ENCODE measurements around the gene ITPR3.

Gene ITPR3

DNA sequence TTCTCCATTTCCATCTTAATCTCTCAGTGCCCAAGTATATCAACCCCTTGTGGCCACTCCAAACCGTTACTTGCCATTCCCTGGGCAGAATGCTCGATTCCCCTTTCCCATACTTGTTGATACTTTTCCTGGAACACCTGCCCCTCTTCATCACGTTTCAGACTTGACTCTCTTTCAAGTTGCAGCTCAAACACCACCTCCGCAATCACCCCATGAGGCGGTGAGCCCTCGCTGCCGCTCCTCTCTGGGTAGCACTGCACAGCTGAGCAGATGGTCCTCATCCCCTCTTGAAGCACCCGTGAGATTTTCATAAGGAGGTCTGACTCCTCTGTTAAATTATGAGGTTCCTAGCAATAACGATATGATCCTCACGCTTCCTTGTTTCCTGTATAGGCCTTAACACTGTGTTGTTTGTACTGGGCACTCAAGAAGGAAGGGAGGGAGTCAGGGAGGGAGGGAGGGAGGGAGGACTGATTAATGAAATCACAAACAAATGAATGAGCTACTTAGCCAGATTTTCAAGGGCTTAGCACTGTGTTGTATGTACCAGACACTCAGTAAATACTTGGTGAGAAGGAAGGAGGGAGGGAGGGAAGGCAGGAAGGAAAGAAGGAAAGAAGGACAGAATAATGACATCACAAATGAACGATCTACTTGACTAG lies 98.3 kb downstream of the ITPR3 start:
- no peak for DNase-seq (ENCODE audit: low spot score)

DNA sequence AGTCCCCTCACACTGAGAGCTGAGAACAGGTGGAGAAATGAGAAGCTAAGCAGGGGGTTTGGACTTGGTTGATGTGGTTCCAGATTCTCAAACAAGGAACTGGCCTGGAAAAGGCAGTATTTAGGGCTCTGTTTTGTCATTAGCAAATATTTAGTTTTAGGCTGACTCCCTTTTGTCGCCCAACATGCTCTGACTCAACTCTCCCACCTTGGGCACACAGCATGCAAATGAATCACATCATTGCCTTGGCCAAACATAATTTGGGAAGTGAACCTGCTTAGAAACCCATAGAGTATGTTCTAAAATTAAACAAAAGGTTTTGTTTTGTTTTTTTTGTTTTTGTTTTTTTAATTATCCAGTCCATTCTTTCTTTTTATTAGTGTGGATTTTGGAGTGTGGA lies 99.9 kb downstream of the ITPR3 start:
- DNase-seq (ENCODE audit: low spot score) = no peak

DNA sequence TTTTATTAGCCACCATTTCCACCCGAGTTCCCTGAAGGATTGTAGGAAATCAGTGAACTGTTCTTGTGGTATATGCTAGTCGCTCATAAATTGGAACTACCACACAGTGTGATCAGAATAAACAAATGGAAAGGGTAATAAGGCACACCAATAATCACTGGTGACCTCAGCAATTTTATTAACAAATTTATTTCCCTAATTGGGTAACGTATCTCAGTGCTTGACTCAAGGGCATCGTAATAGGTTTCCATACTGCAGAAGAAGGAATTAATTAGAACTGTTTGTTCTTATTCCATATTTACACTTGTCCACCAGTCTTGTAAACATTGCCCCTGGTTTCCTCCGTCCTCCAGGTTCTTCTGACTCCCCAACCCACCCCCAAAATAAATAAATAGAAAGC lies 100.4 kb downstream of the ITPR3 start:
- no peak for DNase-seq (ENCODE audit: low spot score)

DNA sequence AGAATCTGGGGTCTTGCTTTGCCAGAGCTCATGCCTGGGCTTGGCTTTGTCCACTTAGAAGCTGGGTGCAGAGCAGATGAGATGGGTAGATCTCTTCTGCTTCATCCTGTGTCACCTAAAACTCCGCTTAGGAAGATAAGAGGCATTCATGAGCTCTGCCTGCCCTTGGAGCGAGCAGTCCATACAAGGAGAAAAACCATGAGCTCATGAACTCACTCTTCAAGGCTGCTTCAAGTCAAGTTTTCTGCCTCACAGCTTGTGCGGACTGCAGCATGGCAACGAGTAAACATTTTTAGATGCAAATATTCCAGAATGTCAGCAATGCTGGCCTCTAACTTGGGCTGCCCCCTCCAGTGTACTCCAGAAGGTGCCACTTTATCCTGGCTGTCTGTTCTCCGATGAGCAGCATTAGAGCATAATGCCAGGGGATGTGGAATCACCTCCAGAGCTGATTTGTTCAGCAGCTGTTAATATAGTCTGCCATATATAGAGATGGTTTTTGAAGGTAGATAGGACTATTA lies 101.0 kb downstream of the ITPR3 start:
- no peak for DNase-seq (ENCODE audit: low spot score)

DNA sequence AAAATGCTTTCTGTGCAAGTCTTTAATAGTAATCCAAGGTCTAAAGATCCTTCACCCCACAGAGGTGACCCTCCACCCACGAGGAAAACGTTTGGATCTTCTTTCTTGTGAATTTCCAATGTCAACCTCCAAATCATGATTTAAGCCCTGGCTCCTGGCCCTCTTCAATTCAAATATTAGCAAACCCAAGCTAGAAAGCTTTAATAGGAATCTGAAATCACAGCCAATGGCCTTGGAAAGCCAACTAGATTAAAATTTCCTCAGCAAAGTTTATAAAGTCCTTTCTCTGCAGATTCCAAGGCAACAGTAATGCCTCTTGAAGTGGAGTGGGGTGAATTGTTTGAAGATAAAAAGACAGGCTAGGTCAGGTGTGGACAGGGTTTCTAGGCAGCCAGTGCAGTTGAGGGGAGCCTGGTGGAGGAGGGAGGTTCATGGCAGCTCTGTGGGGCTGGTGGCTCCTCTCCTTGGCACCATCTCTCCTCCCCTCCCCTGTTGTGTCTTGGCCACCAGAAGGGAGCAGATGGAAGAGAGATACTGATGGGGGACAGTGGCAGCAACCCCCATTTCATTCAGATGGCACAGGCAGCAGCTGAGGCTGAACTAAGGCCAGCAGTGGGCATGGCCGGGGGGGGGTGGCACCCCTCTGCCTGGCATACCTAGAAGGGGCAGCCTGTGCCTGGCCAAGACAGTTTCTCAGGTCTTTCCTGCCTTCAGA lies 102.4 kb downstream of the ITPR3 start:
- no peak for DNase-seq (ENCODE audit: low spot score)

DNA sequence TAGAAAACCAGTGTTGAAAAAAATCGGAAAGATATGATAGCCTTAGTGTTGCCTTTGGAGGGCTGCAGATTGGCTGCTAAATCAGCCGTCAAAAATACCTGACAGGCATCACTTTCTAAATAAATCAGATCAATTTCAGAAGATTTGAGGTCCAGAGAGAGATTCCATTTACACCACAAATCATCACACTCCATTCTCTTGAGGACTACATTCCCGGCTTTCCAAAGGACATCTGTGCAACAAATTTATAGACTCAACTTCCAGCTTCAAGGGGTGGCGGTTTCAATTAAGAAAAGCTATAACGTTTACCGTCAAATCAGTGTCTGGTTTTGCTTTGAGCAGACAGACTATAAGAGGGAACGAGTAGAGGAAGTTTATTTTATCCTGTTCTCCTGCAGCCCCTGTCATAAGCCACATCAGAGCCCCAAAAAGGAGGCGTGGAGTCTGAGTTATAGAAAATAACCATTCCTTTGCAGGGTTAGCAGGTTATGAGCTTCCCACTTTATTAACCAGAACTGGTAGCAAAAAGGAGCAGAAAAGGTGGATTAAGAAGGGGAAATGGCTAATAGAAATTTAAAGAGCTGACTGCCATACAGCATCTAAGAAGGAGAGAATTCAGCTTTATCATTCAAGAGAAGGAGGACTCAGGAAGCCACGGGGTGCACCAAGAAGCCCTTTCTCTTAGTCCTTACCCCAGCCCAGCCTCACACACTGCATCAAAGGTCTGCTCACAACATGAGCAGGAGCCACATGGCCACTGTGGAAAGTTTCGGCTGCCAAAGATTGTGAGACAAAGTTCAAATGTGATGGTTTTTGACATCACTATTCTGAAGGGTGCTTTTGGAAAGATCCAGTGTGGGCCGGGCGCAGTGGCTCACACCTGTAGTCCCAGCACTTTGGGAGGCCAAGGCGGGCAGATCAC lies 103.2 kb downstream of the ITPR3 start:
- DNase-seq (ENCODE audit: low spot score) = no peak

DNA sequence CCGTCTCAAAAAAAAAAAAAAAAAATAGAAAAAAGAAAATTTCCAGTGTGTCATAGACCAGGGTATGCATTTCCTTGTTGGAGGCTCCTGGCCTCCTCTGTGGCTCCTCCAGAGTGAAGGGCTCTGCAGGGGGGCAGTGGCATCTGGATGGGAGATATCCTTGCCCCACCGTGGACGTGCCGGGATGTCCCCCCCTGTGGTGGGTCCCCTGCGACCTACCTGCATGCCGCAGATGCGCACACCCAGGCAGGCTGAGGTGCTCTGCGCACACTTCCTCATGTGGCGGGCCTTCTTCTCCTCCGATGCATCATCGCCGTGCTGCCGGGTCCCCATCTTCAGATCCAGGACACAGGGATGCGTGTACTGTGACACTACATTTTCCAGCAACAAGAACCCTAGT lies 104.1 kb downstream of the ITPR3 start:
- DNase-seq (ENCODE audit: low spot score) = no peak

DNA sequence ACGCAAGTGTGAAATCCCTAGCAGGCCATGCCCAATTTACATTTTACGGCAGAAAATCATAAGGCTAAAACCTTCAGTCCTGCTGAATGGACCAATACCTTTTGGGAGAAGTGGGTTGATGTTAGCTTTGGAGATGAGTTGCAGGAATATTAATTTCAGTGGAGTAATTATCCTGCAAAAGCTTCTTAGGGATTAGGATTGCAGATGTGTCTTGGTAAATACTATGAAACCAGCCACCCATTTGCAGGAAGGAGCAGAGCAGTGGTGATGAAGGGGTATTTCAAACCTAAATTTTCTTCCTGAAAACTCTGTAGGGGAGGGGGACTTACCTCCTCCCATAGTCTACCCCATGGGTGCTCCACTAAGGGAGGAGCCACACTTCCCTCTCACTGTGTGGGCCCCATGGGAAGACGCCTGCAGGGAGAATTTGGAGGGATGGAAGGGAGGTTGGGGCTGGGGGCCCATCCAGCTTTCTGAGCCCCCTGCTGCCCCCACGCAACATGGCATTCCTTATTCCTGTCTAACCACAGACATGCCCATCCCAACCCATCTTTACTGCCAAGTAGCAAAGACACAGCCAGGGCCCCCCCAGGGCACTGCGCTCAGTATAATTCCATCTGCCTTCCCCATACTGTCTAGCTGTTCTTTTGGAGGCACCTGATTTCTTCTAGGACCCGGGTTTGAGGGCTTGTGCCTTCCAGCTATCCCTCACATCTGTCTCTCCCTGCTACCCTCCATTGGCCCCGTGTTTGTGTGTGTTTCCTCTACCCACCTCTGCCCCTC lies 105.0 kb downstream of the ITPR3 start:
- DNase-seq (ENCODE audit: low spot score) = no peak

DNA sequence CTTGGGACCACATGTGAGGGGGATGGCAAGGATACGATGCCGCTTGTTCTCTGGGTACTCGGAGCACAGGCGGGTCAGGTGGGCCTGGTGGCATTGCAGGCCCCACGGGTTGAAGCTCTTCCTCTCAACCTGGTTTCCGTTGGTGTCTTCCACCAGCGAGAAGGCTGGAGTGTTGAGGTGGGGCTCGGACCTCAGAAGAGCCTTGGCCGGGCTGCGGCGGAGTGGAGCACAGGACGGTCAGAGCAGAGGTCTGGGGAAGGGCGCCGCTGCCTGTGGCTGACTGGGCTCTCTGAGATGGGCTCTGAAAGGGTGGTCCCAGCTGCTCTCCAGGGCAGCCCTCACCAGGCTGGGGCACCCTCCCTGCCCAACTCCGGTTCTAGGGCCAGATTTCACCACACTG lies 105.6 kb downstream of the ITPR3 start:
- DNase-seq (ENCODE audit: low spot score) = no peak

DNA sequence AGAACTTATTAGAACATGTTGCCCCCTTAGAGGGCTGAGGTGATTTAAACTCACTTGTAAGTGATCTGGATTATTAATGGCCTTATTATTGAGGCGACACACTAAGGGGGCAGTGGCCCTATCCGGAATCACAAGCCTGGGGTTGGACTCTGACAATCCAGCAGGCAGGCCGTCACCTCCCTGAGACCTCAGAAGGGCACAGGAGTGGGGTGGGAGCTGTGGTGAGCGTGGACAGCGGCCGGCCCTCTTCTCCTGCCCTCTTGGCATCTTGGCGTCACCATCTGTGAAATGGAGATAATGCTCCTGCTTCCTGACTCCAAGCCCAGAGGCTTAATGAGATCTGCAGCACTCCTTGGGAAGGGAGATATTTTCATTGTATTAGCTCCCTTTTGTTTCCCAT lies 106.0 kb downstream of the ITPR3 start:
- DNase-seq (ENCODE audit: low spot score) = no peak

DNA sequence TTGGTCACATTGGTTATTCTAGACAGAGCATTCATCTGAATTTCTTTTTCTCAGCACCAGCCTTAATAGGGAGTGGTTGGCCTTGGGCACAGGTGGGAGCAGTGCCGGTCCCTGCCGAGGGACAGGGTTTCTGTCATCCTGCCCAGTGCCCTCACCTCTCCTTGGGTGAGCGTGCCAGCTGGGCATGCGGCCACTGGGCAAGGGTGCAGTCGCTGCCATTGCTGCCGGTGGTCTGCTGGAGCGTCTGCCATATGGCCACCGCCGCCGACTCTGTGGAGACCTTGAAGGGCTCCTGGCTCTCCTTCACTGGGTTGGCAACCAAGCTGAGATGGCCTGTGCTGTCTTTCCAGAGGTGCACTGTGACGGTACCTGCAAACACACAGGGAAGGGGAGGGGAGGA lies 106.8 kb downstream of the ITPR3 start:
- no peak for DNase-seq (ENCODE audit: low spot score)

DNA sequence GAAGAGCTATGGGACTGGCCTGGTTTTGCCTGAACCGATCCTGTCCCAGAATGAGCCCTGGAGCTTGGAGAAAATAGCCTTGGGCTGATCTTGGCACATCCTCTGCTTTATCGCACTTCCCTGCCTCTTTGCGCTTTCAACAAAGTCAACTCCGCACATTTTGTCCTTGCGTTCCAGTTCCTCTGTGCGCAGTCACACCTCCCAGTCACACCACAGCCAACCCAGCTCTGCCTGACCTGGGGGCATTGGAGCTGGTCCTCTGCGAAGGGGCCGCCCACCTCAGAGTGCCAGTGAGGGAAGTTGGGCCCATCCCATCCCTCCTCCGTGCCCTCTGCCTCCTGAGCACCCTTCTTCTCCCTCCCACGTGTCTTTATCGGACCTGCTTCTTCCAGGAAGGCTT lies 107.3 kb downstream of the ITPR3 start:
- no peak for DNase-seq (ENCODE audit: low spot score)

DNA sequence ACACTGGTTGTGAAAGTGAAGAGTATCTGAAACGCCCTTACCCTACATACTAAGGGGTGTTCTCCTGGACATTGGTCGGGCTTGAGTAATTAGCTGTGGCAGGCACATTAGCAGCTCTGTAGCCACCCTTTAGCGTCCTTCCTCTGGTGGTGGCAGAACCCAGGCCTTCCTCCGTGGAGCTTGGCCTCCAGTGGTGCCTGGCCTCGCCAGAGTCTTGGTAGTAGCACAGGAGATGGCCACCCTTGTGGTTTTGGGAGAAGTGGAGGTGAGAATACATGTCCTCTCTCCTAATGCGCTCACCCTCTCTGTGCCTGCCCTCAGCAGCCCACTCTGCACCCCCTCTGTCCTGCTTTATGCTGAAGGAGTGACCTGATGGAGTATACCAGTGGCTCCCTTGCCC lies 107.9 kb downstream of the ITPR3 start:
- no peak for DNase-seq (ENCODE audit: low spot score)

DNA sequence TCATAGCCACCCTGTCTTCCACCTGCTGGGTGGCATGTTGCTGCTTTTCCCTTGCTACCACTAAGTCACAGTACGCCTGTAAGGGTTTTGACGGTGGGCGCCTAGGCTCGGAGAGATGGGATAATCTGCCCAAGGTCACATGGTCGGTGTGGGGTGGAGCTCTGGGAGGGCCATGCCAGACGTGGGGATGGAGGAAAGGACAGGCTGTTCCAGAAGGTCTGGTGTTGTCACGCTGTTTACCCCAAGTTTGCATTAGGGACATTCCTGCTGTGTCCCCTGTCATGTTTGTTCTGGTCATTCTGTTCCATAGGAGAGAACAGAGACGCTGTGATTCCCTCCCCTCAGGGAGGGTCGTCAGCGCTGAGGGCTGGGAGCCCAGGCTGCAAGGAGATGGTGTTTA lies 109.5 kb downstream of the ITPR3 start:
- no peak for DNase-seq (ENCODE audit: low spot score)

DNA sequence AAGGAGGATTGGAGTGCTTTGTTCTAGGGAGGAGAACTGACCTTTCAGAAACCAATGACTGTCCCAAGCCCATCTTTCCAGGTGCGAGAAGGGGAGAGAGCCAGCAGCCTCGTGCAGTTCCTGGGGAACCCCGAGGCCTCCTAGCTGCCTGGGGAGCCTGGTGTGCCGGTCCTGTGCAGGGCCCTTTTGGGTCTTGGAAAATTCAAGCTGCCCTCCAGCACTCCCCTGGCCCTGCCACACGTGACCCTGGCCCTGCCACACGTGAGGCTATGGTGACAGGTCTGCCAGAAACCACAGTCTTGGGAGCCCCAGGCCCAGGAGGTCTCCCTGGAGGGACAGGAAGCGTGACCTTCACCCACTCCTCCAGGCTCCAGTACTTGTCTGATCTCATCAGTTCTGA lies 109.9 kb downstream of the ITPR3 start:
- no peak for DNase-seq (ENCODE audit: low spot score)

DNA sequence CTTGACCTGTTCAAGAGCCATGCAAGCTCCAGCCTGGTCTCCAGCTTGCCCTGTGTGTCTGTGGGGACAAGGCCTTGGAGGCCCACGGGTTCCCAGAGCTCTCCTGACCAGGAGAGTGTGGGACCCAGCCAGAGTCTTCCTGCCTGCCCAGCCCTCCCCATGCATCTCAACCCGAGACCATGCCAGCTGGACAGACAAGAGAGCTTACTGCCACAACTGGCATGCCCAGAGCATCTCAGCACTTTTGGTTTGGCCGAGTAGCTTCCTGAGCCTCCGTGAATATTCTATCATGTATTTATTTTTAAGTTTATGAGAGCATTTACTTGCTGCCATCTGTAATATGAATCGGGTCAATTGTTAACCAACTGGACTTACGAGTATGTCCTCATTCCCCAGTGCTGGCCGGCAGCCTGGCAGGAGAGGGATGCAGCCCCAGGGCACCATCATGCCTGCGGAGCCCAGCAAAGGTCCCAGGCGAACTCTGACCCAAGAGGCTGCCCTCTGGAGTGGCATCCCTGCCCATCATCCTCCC lies 110.7 kb downstream of the ITPR3 start:
- DNase-seq (ENCODE audit: low spot score) = no peak

DNA sequence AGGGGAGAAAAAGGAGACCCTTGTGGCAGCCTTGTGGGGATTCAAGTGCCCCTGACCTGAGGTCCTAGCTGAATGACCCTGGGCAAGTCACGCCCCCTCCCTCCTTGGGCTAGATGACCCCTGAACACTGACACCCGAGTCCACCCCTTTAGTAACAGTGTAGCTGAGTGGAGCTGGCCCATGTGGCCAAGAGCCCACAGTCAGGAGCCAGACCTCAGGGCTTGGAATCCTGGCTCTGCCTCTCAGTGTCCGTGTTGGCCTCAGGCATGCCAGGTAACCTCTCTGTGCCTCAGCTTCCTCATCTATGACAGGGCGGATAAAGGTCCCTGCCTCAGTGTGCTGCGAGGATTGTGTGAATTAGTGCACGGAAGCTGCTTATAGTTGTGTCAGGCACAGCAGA lies 111.3 kb downstream of the ITPR3 start:
- DNase-seq (ENCODE audit: low spot score) = no peak

DNA sequence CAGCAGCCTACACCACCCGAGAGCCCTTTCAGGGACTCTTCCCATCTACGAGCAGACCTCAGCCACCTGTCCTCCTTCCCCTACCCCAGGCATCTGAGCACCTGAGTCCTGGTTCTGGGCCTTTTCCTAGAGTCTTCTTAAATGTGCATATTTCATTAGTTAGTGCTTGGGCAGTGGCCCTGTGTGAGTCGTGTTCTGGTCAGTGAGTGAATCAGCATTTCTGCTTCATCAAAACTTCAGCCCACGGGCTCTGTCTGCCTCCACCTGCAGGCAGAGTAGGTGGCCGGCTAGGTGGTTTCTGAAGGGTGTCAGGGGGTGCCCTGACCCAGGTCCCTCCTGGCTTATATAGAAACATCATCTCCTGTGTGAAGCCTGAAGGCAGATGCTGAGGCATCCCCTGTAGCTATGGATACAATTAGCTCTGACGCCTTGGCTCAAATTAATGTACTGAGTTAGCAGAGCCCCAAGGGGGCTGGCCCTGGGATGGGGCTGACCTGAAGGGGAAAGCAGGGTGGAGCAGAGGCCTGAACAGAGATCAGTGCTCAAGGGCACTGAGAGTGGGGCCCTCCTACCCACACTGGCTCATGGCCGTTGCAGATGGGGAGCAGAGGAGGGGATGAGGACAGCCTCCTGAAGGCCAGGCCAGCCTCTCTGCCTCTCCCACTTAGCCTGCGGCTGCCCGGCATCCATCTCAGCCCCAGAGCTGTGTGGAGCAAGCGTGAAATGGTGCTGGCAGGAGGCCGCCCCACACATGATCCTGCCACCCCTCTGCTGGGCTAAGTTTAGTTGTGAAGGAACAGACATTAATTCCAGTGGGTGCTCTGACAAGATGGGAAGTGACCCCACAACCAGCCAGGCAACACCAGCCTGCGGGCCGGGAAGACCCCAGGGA lies 111.9 kb downstream of the ITPR3 start:
- no peak for DNase-seq (ENCODE audit: low spot score)

DNA sequence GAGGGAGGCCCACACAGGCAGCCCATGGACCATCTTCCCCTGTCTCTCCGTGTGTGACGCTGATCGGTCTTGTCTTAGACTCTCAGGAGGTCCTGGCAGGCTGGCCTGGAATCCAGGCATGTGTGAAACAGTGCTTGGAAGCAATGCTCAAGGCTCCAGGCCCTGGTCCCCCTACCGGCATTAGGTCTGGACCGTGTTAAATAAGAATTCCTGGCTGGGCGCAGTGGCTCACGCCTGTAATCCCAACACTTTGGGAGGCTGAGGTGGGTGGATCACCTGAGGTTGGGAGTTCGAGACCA lies 112.5 kb downstream of the ITPR3 start:
- no peak for DNase-seq (ENCODE audit: low spot score)

DNA sequence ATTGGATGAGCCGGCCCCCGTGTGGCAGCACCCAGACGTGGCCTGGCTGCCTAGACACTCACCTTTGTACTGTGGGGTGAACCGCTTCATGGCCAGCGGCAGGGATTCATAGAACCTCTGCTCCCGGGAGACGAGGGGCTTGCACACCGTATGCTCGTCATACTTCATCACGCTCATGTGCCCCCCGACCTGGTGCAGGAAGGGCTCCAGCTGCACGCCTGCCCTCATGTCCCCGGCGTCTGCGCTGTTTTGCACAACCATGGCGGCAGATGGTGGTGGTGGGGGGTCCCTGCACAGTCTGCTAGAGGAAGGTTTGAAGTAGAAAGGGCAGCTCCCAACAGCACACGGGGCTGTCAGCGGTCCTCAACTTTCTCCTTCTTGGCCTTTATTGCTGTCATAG lies 114.1 kb downstream of the ITPR3 start:
- no peak for DNase-seq (ENCODE audit: low spot score)
